K562 (cell line): ENCODE data around the gene ZNF284. TPM values are rescaled to one million over a fixed set of nuclear protein-coding genes. Genes with fewer than 3 reads are reported as not detected.

Experiments used
- BCL6 ChIP-seq: fragments of 250-450 bp; sonication (Bioruptor Pico); IDR thresholded peaks from 2 replicates; pipeline ENCODE4 v1.4.0; 2020
- CBX1 ChIP-seq: sonication (generic); IDR thresholded peaks from 2 replicates; pipeline ENCODE4 v1.6.1; 2016; ENCODE audit warnings: antibody characterized with exemption, low read depth, mild to moderate bottlenecking
- DMBX1 ChIP-seq: fragments of 250-450 bp; sonication (Bioruptor Pico); IDR thresholded peaks from 2 replicates; pipeline ENCODE4 v1.8.0; 2022; ENCODE audit warnings: inconsistent platforms, mild to moderate bottlenecking, moderate library complexity, borderline replicate concordance
- NR2C2 ChIP-seq, 2 experiments: fragments of 200-800 bp in 1 of 2; sonication (Bioruptor generic) in 1 of 2; sonication (generic) in 1 of 2; formaldehyde crosslinking in 1 of 2; IDR thresholded peaks; 2 replicates each; pipeline versions ENCODE4 v1.6.1 to v1.8.0; 2016 to 2022; ENCODE audit warnings: mild to moderate bottlenecking in 1 of 2, missing compliant biosample characterization in 1 of 2, missing genetic modification characterization in 1 of 2, missing genetic modification reagents in 1 of 2
- NR4A1 ChIP-seq, 2 experiments: fragments of 250-450 bp in 1 of 2; fragments of 450-650 bp in 1 of 2; sonication (Bioruptor Pico) in 1 of 2; IDR thresholded peaks; 2 replicates each; pipeline versions ENCODE4 v1.4.0 to v1.6.1; 2016 to 2020; ENCODE audit warnings: mild to moderate bottlenecking in 2 of 2, missing compliant biosample characterization in 1 of 2, missing genetic modification characterization in 1 of 2, moderate library complexity in 1 of 2
- SREBF2 ChIP-seq: sonication (generic); formaldehyde crosslinking; IDR thresholded peaks from 2 replicates; pipeline ENCODE4 v1.4.0; 2020; ENCODE audit warnings: mild to moderate bottlenecking, missing genetic modification reagents
- ZNF12 ChIP-seq: sonication (generic); formaldehyde crosslinking; IDR thresholded peaks from 2 replicates; pipeline ENCODE4 v1.4.0; 2020; ENCODE audit warnings: mild to moderate bottlenecking, missing genetic modification reagents
- ZNF174 ChIP-seq: fragments of 250-450 bp; sonication (Bioruptor Pico); IDR thresholded peaks from 2 replicates; pipeline ENCODE4 v1.4.0; 2020; ENCODE audit warnings: mild to moderate bottlenecking
- polyA plus RNA-seq, 8 experiments: library from polyadenylated mRNA; depleted of rRNA in 4 of 8; stranded (reverse) in 5 of 8; unstranded in 3 of 8; fragments of >200 nt; fragmentation: Nextera tagmentation in 2 of 8; fragmentation: Illumina TruSeq in 1 of 8; extraction: Ambion mirVana in 2 of 8; extraction: Trizol in 1 of 8; gene quantifications; 2 replicates each; pipeline versions ENCODE4 v1.2.1 to v1.2.3, GENCODE V29; 2011 to 2014; ENCODE audit warnings: inconsistent platforms in 1 of 8, missing spikeins in 1 of 8
- total RNA-seq, 7 experiments: library from RNA; depleted of rRNA in 6 of 7; stranded (reverse); fragments of >200 nt in 6 of 7; fragmentation: Illumina TruSeq in 2 of 7; extraction: Trizol in 2 of 7; gene quantifications; 2 replicates each; pipeline versions ENCODE4 v1.2.1 to v1.2.3, GENCODE V29; 2011 to 2021; ENCODE audit warnings: low replicate concordance in 1 of 7
- TF ChIP-seq, protein P1 (sequence below): sonication (generic); formaldehyde crosslinking; IDR thresholded peaks from 2 replicates; pipeline ENCODE4 v1.8.1; 2023; ENCODE audit warnings: mild to moderate bottlenecking, missing genetic modification reagents, moderate library complexity
- TF ChIP-seq, protein P2 (sequence below): IDR thresholded peaks from 3 replicates; pipeline ENCODE4 v1.6.1; 2011; ENCODE audit warnings: borderline replicate concordance, mild to moderate bottlenecking, moderate library complexity; ENCODE audit not compliant: insufficient read length; ENCODE audit errors: extremely low read depth
- TF ChIP-seq, protein P3 (sequence below), 3 experiments: IDR thresholded peaks in 2 of 3; conservative IDR thresholded peaks in 1 of 3; 2 replicates each; pipeline ENCODE4 v1.5.1; 2011 to 2012; ENCODE audit warnings: low read length in 3 of 3, mild to moderate bottlenecking in 3 of 3, control low read depth in 2 of 3, improper control_type of control experiment in 1 of 3, inconsistent platforms in 1 of 3, low read depth in 1 of 3, mixed read lengths in 1 of 3, moderate library complexity in 1 of 3; ENCODE audit not compliant: insufficient read depth in 2 of 3
- TF ChIP-seq, protein P4 (sequence below): IDR thresholded peaks from 2 replicates; pipeline ENCODE4 v1.6.1; 2012; ENCODE audit warnings: low read depth, low read length, improper control_type of control experiment, borderline replicate concordance
- TF ChIP-seq, protein P5 (sequence below): fragments of 450-650 bp; IDR thresholded peaks from 2 replicates; pipeline ENCODE4 v1.6.1; 2018; ENCODE audit not compliant: partially characterized antibody

The ZNF284 gene
- total and polyA plus RNA-seq, 9 of the 15 experiments (the other 6 are each of a cell fraction or from before 2014, with no cell fraction given) = 0.07 to 0.24 (median 0.20) TPM

DNA sequence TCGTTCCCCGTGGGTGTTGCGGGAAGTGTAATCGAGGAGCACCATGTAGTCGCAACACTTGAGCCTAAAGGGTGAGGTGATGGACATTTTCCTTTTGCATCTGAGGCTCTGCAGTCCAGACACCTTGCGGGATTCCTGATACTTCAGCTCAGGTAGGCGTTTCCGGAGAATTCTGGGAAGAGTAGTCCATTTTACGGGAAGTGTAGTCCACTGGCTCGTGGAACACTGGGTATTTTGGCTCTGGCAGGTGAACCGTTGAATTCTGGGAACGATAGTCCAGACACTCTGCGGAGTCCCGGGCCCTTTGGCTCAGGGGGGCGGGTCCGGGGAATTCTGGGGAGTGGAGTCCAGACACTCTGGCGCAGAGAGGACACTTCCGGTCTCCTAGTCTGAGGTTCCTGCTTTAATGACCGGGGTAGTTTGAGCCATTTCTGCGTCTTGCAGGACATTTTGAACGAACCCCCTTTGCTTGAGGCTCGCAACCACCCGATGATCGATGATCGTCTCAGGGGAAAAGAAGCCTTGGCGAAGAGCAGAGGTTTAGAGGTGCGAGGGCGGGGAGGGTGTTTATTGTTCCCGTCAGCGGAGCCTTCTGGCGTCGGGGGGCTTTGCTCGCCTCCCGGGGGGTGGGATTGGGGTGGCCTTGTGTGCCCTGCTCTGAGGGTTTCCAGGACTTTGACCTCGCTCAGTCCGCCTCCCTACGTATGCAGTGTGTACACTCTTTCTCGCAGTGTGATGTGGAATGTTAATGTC is 20.1 kb upstream of the ZNF284 start, which contains the start of gene ZNF223 (continued):
- TF ChIP-seq, protein P1, sequence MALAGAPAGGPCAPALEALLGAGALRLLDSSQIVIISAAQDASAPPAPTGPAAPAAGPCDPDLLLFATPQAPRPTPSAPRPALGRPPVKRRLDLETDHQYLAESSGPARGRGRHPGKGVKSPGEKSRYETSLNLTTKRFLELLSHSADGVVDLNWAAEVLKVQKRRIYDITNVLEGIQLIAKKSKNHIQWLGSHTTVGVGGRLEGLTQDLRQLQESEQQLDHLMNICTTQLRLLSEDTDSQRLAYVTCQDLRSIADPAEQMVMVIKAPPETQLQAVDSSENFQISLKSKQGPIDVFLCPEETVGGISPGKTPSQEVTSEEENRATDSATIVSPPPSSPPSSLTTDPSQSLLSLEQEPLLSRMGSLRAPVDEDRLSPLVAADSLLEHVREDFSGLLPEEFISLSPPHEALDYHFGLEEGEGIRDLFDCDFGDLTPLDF = no peak
- TF ChIP-seq, protein P2, sequence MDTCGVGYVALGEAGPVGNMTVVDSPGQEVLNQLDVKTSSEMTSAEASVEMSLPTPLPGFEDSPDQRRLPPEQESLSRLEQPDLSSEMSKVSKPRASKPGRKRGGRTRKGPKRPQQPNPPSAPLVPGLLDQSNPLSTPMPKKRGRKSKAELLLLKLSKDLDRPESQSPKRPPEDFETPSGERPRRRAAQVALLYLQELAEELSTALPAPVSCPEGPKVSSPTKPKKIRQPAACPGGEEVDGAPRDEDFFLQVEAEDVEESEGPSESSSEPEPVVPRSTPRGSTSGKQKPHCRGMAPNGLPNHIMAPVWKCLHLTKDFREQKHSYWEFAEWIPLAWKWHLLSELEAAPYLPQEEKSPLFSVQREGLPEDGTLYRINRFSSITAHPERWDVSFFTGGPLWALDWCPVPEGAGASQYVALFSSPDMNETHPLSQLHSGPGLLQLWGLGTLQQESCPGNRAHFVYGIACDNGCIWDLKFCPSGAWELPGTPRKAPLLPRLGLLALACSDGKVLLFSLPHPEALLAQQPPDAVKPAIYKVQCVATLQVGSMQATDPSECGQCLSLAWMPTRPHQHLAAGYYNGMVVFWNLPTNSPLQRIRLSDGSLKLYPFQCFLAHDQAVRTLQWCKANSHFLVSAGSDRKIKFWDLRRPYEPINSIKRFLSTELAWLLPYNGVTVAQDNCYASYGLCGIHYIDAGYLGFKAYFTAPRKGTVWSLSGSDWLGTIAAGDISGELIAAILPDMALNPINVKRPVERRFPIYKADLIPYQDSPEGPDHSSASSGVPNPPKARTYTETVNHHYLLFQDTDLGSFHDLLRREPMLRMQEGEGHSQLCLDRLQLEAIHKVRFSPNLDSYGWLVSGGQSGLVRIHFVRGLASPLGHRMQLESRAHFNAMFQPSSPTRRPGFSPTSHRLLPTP = no peak
- TF ChIP-seq, protein P3, sequence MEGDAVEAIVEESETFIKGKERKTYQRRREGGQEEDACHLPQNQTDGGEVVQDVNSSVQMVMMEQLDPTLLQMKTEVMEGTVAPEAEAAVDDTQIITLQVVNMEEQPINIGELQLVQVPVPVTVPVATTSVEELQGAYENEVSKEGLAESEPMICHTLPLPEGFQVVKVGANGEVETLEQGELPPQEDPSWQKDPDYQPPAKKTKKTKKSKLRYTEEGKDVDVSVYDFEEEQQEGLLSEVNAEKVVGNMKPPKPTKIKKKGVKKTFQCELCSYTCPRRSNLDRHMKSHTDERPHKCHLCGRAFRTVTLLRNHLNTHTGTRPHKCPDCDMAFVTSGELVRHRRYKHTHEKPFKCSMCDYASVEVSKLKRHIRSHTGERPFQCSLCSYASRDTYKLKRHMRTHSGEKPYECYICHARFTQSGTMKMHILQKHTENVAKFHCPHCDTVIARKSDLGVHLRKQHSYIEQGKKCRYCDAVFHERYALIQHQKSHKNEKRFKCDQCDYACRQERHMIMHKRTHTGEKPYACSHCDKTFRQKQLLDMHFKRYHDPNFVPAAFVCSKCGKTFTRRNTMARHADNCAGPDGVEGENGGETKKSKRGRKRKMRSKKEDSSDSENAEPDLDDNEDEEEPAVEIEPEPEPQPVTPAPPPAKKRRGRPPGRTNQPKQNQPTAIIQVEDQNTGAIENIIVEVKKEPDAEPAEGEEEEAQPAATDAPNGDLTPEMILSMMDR (IDR thresholded peaks at IDR 0.05 in 2 of 3, conservative IDR thresholded peaks at IDR 0.05 in 1 of 3; ENCODE audit: insufficient read depth in 2 of 3, low read depth in 1 of 3, low read length in 3 of 3) = no peak
- TF ChIP-seq, protein P4, sequence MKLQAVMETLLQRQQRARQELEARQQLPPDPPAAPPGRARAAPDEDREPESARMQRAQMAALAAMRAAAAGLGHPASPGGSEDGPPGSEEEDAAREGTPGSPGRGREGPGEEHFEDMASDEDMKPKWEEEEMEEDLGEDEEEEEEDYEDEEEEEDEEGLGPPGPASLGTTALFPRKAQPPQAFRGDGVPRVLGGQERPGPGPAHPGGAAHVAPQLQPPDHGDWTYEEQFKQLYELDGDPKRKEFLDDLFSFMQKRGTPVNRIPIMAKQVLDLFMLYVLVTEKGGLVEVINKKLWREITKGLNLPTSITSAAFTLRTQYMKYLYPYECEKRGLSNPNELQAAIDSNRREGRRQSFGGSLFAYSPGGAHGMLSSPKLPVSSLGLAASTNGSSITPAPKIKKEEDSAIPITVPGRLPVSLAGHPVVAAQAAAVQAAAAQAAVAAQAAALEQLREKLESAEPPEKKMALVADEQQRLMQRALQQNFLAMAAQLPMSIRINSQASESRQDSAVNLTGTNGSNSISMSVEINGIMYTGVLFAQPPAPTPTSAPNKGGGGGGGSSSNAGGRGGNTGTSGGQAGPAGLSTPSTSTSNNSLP = no peak
- TF ChIP-seq ZNF174 (CRISPR knock-in tag) (no peak), DMBX1 (CRISPR knock-in tag) (0 out of 2 replicates have a peak, but pooled peaks have one; percentile 32), NR2C2 (CRISPR knock-in tag; IDR thresholded peaks at IDR 0.05) (no peak), NR2C2 (tag; IDR thresholded peaks at IDR 0.05) (peak; percentile 95), SREBF2 (no peak), NR4A1 (CRISPR knock-in tag; IDR thresholded peaks at IDR 0.05) (no peak), NR4A1 (tag; IDR thresholded peaks at IDR 0.05) (no peak), BCL6 (no peak), ZNF12 (CRISPR knock-in tag) (no peak), CBX1 (no peak)
- TF ChIP-seq, protein P5, sequence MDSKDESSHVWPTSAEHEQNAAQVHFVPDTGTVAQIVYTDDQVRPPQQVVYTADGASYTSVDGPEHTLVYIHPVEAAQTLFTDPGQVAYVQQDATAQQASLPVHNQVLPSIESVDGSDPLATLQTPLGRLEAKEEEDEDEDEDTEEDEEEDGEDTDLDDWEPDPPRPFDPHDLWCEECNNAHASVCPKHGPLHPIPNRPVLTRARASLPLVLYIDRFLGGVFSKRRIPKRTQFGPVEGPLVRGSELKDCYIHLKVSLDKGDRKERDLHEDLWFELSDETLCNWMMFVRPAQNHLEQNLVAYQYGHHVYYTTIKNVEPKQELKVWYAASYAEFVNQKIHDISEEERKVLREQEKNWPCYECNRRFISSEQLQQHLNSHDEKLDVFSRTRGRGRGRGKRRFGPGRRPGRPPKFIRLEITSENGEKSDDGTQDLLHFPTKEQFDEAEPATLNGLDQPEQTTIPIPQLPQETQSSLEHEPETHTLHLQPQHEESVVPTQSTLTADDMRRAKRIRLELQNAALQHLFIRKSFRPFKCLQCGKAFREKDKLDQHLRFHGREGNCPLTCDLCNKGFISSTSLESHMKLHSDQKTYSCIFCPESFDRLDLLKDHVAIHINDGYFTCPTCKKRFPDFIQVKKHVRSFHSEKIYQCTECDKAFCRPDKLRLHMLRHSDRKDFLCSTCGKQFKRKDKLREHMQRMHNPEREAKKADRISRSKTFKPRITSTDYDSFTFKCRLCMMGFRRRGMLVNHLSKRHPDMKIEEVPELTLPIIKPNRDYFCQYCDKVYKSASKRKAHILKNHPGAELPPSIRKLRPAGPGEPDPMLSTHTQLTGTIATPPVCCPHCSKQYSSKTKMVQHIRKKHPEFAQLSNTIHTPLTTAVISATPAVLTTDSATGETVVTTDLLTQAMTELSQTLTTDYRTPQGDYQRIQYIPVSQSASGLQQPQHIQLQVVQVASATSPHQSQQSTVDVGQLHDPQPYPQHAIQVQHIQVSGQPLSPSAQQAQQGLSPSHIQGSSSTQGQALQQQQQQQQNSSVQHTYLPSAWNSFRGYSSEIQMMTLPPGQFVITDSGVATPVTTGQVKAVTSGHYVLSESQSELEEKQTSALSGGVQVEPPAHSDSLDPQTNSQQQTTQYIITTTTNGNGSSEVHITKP = no peak
